Measurements from ENCODE around the gene PNMT.

DNA sequence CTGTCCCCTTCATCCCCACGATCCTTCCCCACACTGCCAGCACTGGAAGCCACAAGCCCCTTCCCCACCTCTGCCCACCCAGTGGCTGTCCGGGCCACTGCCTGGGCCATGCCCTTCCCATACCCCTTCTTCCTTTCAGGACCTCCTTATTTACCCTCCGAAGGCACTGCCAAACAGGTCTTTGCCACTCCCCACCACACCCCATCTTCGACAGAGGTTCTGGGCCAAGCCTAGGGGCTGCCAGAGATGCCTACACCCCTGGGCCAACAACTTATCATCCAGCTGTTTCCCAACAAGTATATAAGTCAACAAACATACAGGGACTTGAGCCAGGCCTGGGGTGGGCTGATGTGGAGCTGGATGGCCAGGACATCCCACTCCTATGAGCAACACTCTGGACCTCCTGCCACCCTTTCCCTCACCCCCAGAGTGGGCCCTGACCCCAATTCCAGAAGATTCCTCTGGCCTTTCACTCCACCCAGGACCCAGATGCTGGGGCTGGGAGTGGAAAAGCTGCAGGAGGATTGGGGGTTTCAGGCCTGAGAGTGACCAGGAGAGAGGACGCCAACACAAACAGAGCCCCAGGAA lies 43.0 kb upstream of the PNMT start:
- TF ChIP-seq, protein P1, sequence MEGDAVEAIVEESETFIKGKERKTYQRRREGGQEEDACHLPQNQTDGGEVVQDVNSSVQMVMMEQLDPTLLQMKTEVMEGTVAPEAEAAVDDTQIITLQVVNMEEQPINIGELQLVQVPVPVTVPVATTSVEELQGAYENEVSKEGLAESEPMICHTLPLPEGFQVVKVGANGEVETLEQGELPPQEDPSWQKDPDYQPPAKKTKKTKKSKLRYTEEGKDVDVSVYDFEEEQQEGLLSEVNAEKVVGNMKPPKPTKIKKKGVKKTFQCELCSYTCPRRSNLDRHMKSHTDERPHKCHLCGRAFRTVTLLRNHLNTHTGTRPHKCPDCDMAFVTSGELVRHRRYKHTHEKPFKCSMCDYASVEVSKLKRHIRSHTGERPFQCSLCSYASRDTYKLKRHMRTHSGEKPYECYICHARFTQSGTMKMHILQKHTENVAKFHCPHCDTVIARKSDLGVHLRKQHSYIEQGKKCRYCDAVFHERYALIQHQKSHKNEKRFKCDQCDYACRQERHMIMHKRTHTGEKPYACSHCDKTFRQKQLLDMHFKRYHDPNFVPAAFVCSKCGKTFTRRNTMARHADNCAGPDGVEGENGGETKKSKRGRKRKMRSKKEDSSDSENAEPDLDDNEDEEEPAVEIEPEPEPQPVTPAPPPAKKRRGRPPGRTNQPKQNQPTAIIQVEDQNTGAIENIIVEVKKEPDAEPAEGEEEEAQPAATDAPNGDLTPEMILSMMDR (IDR thresholded peaks at IDR 0.05) = no peak
- no peak for TF ChIP-seq POLR2A (IDR thresholded peaks at IDR 0.05)
